Ishikawa (cell line): ENCODE results near the gene DENND4B.

Experiments used
- CEBPB ChIP-seq: IDR thresholded peaks from 2 replicates; pipeline ENCODE4 v1.6.1; 2012
- CREB1 ChIP-seq: IDR thresholded peaks from 2 replicates; pipeline ENCODE4 v1.6.1; 2012; ENCODE audit warnings: low read depth
- EGR1 ChIP-seq: IDR thresholded peaks from 2 replicates; pipeline ENCODE4 v1.6.1; 2012
- EP300 ChIP-seq: IDR thresholded peaks from 2 replicates; pipeline ENCODE4 v1.6.1; 2012; ENCODE audit warnings: borderline replicate concordance
- FOXM1 ChIP-seq: IDR thresholded peaks from 2 replicates; pipeline ENCODE4 v1.6.1; 2012; ENCODE audit warnings: low read depth, borderline replicate concordance
- MAX ChIP-seq: IDR thresholded peaks from 2 replicates; pipeline ENCODE4 v1.6.1; 2012
- NFIC ChIP-seq: IDR thresholded peaks from 2 replicates; pipeline ENCODE4 v1.6.1; 2012
- RAD21 ChIP-seq: IDR thresholded peaks from 2 replicates; pipeline ENCODE4 v1.6.1; 2012; ENCODE audit warnings: low read depth
- REST ChIP-seq: IDR thresholded peaks from 2 replicates; pipeline ENCODE4 v1.6.1; 2012; ENCODE audit warnings: low read depth, mild to moderate bottlenecking
- TAF1 ChIP-seq: IDR thresholded peaks from 2 replicates; pipeline ENCODE4 v1.6.1; 2012; ENCODE audit warnings: low read depth, mild to moderate bottlenecking
- TCF12 ChIP-seq: IDR thresholded peaks from 2 replicates; pipeline ENCODE4 v1.6.1; 2012; ENCODE audit warnings: low read depth
- TEAD4 ChIP-seq: IDR thresholded peaks from 2 replicates; pipeline ENCODE4 v1.6.1; 2012
- USF1 ChIP-seq: IDR thresholded peaks from 2 replicates; pipeline ENCODE4 v1.6.1; 2012
- YY1 ChIP-seq: IDR thresholded peaks from 2 replicates; pipeline ENCODE4 v1.6.1; 2012; ENCODE audit warnings: low read depth
- ZBTB7A ChIP-seq: IDR thresholded peaks from 2 replicates; pipeline ENCODE4 v1.6.1; 2012; ENCODE audit warnings: low read depth

Gene DENND4B

GRCh38 chr1:153946622-153947241 is at the start of gene DENND4B:
TSS of gene DENND4B (minus strand) at chr1:153946718. CDS start at chr1:153944374, 2,344 bp downstream.
- TF ChIP-seq TCF12 (0 out of 2 replicates have a peak, but pooled peaks have one; percentile 9), EGR1 (no peak), RAD21 (peak; percentile 51), USF1 (no peak), NFIC (no peak), TAF1 (peak; percentile 66; the same call in 1 of the 2 replicates), CEBPB (no peak), YY1 (0 out of 2 replicates have a peak, but pooled peaks have one; percentile 25), MAX (peak; percentile 30; the same call in 1 of the 2 replicates)

- TF ChIP-seq YY1 = no peak
- no peak for TF ChIP-seq EP300
- TF ChIP-seq USF1 = no peak
- TF ChIP-seq EGR1 = no peak
- TF ChIP-seq CREB1 = no peak
- no peak for TF ChIP-seq TAF1
- no peak for TF ChIP-seq ZBTB7A
- no peak for TF ChIP-seq REST
- no peak for TF ChIP-seq RAD21
- no peak for TF ChIP-seq FOXM1
- TF ChIP-seq MAX = no peak
- no peak for TF ChIP-seq NFIC
- no peak for TF ChIP-seq TCF12
Observed at GRCh38 chr1:153995640-153996039, 49.1 kb upstream of the DENND4B start.

GRCh38 chr1:153995202-153995601 is 48.7 kb upstream of the DENND4B start:
- no peak for TF ChIP-seq ZBTB7A
- no peak for TF ChIP-seq USF1
- TF ChIP-seq REST = no peak

- TF ChIP-seq CREB1 = no peak
- no peak for TF ChIP-seq RAD21
- TF ChIP-seq TEAD4 = no peak
- no peak for TF ChIP-seq YY1
- TF ChIP-seq TAF1 = no peak
- TF ChIP-seq CEBPB = no peak
- TF ChIP-seq EGR1 = no peak
- no peak for TF ChIP-seq TCF12
- no peak for TF ChIP-seq USF1
Observed at GRCh38 chr1:153991806-153992205, 45.3 kb upstream of the DENND4B start.

GRCh38 chr1:153991151-153991630 is 44.7 kb upstream of the DENND4B start:
- TF ChIP-seq REST (no peak), YY1 (no peak), USF1 (no peak), EGR1 (no peak), ZBTB7A (no peak), CREB1 (no peak), RAD21 (no peak), MAX (no peak), NFIC (no peak), EP300 (no peak)
